Measurements from ENCODE around the gene ARHGEF5. TPM values are rescaled to one million over a fixed set of nuclear protein-coding genes. Genes with fewer than 3 reads are reported as not detected.

The ARHGEF5 gene
- total and polyA plus RNA-seq, 3 donors from 2014 or later: 4.3 to 5.2 (median 5.0) TPM

GRCh38 chr7:144428431-144428830, 73.2 kb downstream of the ARHGEF5 start:
- no peak overlapping the region for H3K27ac ChIP-seq
- intact Hi-C loops (cut with DNase I; ENCODE audit: low total_unique reads): no loop called here
- 64 to 75% methylated on average over 2 of the region's 2 CpGs for WGBS, 2 donors
- no peak for TF ChIP-seq POLR2A (IDR thresholded peaks at IDR 0.05)
- TF ChIP-seq CTCF (IDR thresholded peaks at IDR 0.05): no peak
- H3K27me3 ChIP-seq: no peaks in the 10 kb centered on the region
- H3K4me1 ChIP-seq: no peaks in the 10 kb centered on the region
- no peaks in the 10 kb centered on the region for H3K36me3 ChIP-seq (ENCODE audit: low read depth, missing control alignments)
- no peak for DNase-seq
- H3K4me3 ChIP-seq: no peak overlapping the region
- no peaks in the 10 kb centered on the region for H3K9me3 ChIP-seq

Other genes starting within 250 kb of the ARHGEF5 start
- not detected for gene OR2A2, start 245.8 kb upstream of the ARHGEF5 start, total RNA-seq
- not detected for gene OR2A2, start 245.8 kb upstream of the ARHGEF5 start, polyA plus RNA-seq (ENCODE audit: insufficient read depth, low read depth, low replicate concordance)
- not detected for gene OR2A14, start 232.2 kb upstream of the ARHGEF5 start, total RNA-seq
- gene OR2A14, start 232.2 kb upstream of the ARHGEF5 start, polyA plus RNA-seq (ENCODE audit: insufficient read depth, low read depth, low replicate concordance): not detected
- gene CTAGE4, start 171.9 kb upstream of the ARHGEF5 start, total RNA-seq: 10 to 100 TPM in 1 of 2 donors, 1 to 10 TPM in 1; 7.5 to 13.1 TPM
- not detected for gene CTAGE4, start 171.9 kb upstream of the ARHGEF5 start, polyA plus RNA-seq (ENCODE audit: insufficient read depth, low read depth, low replicate concordance)
- 1 to 10 TPM in 1 of 2 donors, under 1 TPM in 1; 0.87 to 1.3 TPM for gene ARHGEF35, start 159.6 kb upstream of the ARHGEF5 start, total RNA-seq
- gene ARHGEF35, start 159.6 kb upstream of the ARHGEF5 start, polyA plus RNA-seq (ENCODE audit: insufficient read depth, low read depth, low replicate concordance): 3.0 TPM
- not detected for gene OR2A42, start 115.8 kb upstream of the ARHGEF5 start, total RNA-seq
- gene OR2A42, start 115.8 kb upstream of the ARHGEF5 start, polyA plus RNA-seq (ENCODE audit: insufficient read depth, low read depth, low replicate concordance): not detected
- 1 to 10 TPM in 1 of 2 donors, under 1 TPM in 1; 0.63 to 1.2 TPM for gene OR2A7, start 90.6 kb upstream of the ARHGEF5 start, total RNA-seq
- gene OR2A7, start 90.6 kb upstream of the ARHGEF5 start, polyA plus RNA-seq (ENCODE audit: insufficient read depth, low read depth, low replicate concordance): 1.1 TPM
- gene CTAGE8, start 86.1 kb upstream of the ARHGEF5 start, total RNA-seq: 10 to 100 TPM in 1 of 2 donors, 1 to 10 TPM in 1; 4.4 to 13.7 TPM
- 16.6 TPM for gene CTAGE8, start 86.1 kb upstream of the ARHGEF5 start, polyA plus RNA-seq (ENCODE audit: insufficient read depth, low read depth, low replicate concordance)
- gene OR2A1, start 43.0 kb upstream of the ARHGEF5 start, total RNA-seq: under 1 TPM in 1 of 2 donors, not detected in 1; 0.37 TPM
- 0.20 TPM for gene OR2A1, start 43.0 kb upstream of the ARHGEF5 start, polyA plus RNA-seq (ENCODE audit: insufficient read depth, low read depth, low replicate concordance)
- gene NOBOX, start 48.3 kb downstream of the ARHGEF5 start, total RNA-seq: 1 to 10 TPM; 1.6 TPM
- 1.1 TPM for gene NOBOX, start 48.3 kb downstream of the ARHGEF5 start, polyA plus RNA-seq (ENCODE audit: insufficient read depth, low read depth, low replicate concordance)

All from testis (tissue), 3 donors.